ENCODE measurements around the gene CACNA1E.

DNA sequence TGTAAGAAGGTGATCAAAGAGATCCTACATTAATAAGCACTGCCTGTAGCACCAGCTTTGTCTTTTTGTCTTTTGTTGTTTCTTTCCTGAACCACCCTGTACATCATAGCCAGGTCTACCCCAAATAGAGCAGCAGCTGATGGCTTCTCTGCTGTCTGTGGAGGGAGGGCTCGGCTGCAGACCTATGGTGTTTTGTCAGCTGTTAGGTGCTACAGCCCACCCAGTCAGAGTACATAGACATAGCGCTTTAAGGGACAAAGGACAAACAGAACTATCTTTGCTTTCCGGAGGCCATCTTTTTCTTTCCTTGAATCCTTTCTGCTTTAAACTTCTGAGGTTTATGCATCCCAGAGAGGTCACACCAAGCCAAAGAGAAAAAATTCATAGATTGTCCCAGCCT lies 320.1 kb downstream of the CACNA1E start:
- TF ChIP-seq POLR2AphosphoS5 (IDR thresholded peaks at IDR 0.05; ENCODE audit: low read depth, low read length) (no peak), POLR2A (IDR thresholded peaks at IDR 0.05; ENCODE audit: low read depth, low read length) (no peak)
